ENCODE measurements around the gene KIF26B.
"Not testable (repeated sequence)": the region's sequence is repeated elsewhere in the genome, so short reads cannot be mapped to it uniquely, and the experiment has no call there.

Gene KIF26B

GRCh38 chr1:245121523-245121922 is 33.3 kb upstream of the KIF26B start:
- no peak for DNase-seq (ENCODE audit: low spot score in 2 of 2)
- no peak overlapping the region for H3K4me3 Mint-ChIP-seq
- no peaks in the 10 kb centered on the region for H3K9me3 Mint-ChIP-seq
- ATAC-seq (replicated peaks; ENCODE audit: extremely low read depth, poor library complexity, severe bottlenecking) = no peak
- H3K4me1 Mint-ChIP-seq = no peaks in the 10 kb centered on the region
- H3K27ac Mint-ChIP-seq (ENCODE audit: low read depth) = no peak overlapping the region
- peaks cover 2% of the 10 kb centered on the region for H3K36me3 Mint-ChIP-seq (ENCODE audit: insufficient read depth)
- peaks cover 23% of the 10 kb centered on the region for H3K27me3 Mint-ChIP-seq

DNA sequence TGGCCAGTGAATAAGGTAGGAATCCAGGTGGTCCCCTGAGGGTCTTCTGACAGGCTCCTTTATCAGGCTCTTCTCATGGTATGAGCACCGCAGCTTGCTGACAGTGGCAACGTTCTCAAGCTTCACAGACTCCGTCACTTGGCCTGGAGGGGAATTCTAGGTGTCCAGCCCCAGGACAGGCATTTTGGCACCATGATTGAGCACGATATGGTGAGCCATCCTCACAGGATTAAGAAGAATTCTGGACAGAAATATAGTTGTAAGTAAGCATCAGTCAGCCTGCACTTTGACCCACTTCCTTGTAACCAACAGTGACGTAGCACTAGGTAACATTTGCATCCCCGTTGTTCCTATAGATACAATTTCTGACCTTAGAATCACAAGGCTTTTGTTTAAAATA is 30.5 kb upstream of the KIF26B start:
- Mint-ChIP-seq H3K27me3 (peaks cover 42% of the 10 kb centered on the region), H3K4me1 (no peaks in the 10 kb centered on the region), H3K9me3 (no peaks in the 10 kb centered on the region), H3K4me3 (no peak overlapping the region), H3K27ac (ENCODE audit: low read depth) (no peak overlapping the region), H3K36me3 (ENCODE audit: insufficient read depth) (peaks cover 2% of the 10 kb centered on the region)
- ATAC-seq (replicated peaks; ENCODE audit: extremely low read depth, poor library complexity, severe bottlenecking) = no peak
- no peak for DNase-seq (ENCODE audit: low spot score in 2 of 2)

DNA sequence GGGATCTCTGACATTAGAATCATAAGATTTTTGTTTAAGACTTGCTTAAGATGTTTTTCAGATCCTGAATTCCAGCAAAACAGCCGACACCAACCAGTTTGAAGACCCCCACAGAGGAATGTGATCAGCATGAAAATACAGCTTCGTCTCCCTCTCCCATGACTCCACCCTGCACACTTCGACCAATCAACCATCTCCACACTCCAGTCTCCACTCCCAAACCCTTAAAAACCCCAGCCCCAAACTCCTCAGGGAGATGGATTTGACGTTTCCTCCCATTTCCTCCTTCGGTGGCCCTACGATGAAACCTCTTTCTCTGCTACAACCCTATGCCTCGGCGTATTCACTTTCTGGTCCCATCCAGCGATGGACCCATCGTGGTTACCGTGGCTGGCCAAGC is 30.1 kb upstream of the KIF26B start:
- Mint-ChIP-seq H3K4me1 (no peaks in the 10 kb centered on the region), H3K9me3 (no peaks in the 10 kb centered on the region), H3K4me3 (no peak overlapping the region), H3K27me3 (peaks cover 46% of the 10 kb centered on the region), H3K27ac (ENCODE audit: low read depth) (no peak overlapping the region), H3K36me3 (ENCODE audit: insufficient read depth) (peaks cover 2% of the 10 kb centered on the region)
- ATAC-seq (replicated peaks; ENCODE audit: extremely low read depth, poor library complexity, severe bottlenecking) = no peak
- no peak for DNase-seq (ENCODE audit: low spot score in 2 of 2)

- ATAC-seq (replicated peaks; ENCODE audit: extremely low read depth, poor library complexity, severe bottlenecking) (no peak), DNase-seq (ENCODE audit: low spot score in 2 of 2) (no peak)
- Mint-ChIP-seq H3K27ac (ENCODE audit: low read depth) (no peak overlapping the region), H3K36me3 (ENCODE audit: insufficient read depth) (peaks cover 2% of the 10 kb centered on the region), H3K27me3 (peaks cover 65% of the 10 kb centered on the region), H3K4me1 (no peaks in the 10 kb centered on the region), H3K4me3 (no peak overlapping the region), H3K9me3 (no peaks in the 10 kb centered on the region)
These were observed 28.3 kb upstream of the KIF26B start for GRCh38 chr1:245126530-245126929.

DNA sequence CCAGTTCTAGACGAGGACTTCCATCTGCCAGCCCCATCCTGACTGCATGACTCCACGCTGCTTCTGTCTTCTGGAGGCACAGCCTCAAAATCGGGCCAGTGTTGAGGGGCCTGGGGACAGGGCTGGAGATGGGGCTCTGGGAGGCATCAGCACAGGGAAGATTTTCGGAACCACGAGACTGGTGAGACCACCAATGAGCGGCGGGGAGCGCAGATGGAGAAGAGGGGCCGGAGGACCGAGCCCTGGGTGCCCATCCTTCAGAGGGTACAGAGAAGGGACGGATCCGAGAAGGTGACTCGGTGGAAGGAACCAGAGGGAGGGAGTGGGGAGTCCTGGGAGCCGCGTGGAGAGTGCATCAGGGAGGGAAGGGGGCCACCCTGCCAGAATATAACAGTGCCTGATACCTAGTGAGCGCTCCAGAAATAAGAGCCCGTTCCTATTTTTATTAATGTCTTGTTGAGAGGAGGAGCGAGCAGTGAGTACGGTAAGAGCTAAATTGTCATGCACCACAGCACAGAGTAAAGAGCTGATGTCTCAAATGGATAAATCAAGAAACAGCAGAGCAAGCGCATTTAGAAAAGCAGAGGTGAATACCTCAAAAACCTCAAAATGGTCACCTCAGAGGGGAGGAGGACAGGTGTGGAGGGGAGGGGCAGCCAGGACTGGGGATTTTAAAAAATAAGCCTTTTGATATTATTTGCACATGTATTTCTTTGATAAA is 26.2 kb upstream of the KIF26B start:
- H3K4me1 Mint-ChIP-seq = no peaks in the 10 kb centered on the region
- H3K36me3 Mint-ChIP-seq (ENCODE audit: insufficient read depth) = peaks cover 2% of the 10 kb centered on the region
- DNase-seq (ENCODE audit: low spot score in 2 of 2) (no peak), ATAC-seq (replicated peaks; ENCODE audit: extremely low read depth, poor library complexity, severe bottlenecking) (no peak)
- peaks cover 4% of the 10 kb centered on the region for H3K9me3 Mint-ChIP-seq
- peaks cover 82% of the 10 kb centered on the region for H3K27me3 Mint-ChIP-seq
- H3K27ac Mint-ChIP-seq (ENCODE audit: low read depth) = no peak overlapping the region
- H3K4me3 Mint-ChIP-seq = no peak overlapping the region

- ATAC-seq (replicated peaks; ENCODE audit: extremely low read depth, poor library complexity, severe bottlenecking) = no peak
These were observed 25.2 kb upstream of the KIF26B start for GRCh38 chr1:245129319-245130240.

DNA sequence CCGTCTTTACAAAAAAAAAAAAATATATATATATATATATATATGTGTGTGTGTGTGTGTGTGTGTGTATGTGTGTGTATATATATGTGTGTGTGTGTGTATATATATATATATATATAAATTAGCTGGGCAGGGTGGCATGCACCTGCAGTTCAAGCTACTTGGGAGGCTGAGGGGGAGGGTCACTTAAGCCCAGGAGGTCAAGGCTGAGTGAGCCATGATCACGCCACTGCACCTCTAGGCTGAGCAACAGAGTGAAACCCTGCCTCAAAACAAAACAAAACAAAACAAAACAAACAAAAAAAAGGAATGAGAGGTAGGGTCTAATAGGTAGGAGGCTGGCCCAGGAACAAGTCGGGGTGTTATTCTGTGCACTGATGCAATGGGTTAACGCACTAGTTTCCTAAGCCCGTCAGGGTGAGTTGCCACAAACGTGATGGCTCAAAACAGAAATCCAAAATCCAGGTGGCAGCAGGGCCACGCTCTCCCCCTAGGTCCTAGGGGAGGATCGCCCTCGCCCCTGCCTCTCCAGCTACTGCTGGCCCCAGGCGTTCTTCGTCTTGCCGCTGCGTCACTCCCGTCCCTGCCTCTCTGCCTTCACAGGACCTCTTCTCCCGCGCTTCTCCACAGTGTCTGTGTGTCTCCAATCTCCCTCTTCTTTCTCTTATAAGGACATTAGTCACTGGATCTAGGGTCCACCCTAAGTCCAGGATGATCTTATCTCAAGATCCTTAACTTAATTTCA is 24.3 kb upstream of the KIF26B start:
- peaks cover 72% of the 10 kb centered on the region for H3K27me3 Mint-ChIP-seq
- H3K9me3 Mint-ChIP-seq; H3K4me3 Mint-ChIP-seq; H3K27ac Mint-ChIP-seq (ENCODE audit: low read depth); ATAC-seq (replicated peaks; ENCODE audit: extremely low read depth, poor library complexity, severe bottlenecking); H3K4me1 Mint-ChIP-seq; H3K36me3 Mint-ChIP-seq (ENCODE audit: insufficient read depth); DNase-seq (ENCODE audit: low spot score in 2 of 2): not testable (repeated sequence)

More at GRCh38 chr1:245129319-245130240, 25.2 kb upstream of the KIF26B start:
- peaks cover 4% of the 10 kb centered on the region for H3K9me3 Mint-ChIP-seq
- H3K27ac Mint-ChIP-seq (ENCODE audit: low read depth) = no peak overlapping the region
- H3K4me1 Mint-ChIP-seq = no peaks in the 10 kb centered on the region
- peaks cover 80% of the 10 kb centered on the region for H3K27me3 Mint-ChIP-seq
- H3K4me3 Mint-ChIP-seq = no peak overlapping the region
- no peak for DNase-seq (ENCODE audit: low spot score in 2 of 2)
- peaks cover 2% of the 10 kb centered on the region for H3K36me3 Mint-ChIP-seq (ENCODE audit: insufficient read depth)

- peaks cover 71% of the 10 kb centered on the region for H3K27me3 Mint-ChIP-seq
- no peaks in the 10 kb centered on the region for H3K36me3 Mint-ChIP-seq (ENCODE audit: insufficient read depth)
- H3K27ac Mint-ChIP-seq (ENCODE audit: low read depth) = no peak overlapping the region
- DNase-seq (ENCODE audit: low spot score in 2 of 2) (no peak), ATAC-seq (replicated peaks; ENCODE audit: extremely low read depth, poor library complexity, severe bottlenecking) (no peak)
- H3K9me3 Mint-ChIP-seq = peaks cover 4% of the 10 kb centered on the region
- H3K4me3 Mint-ChIP-seq = no peak overlapping the region
- no peaks in the 10 kb centered on the region for H3K4me1 Mint-ChIP-seq
These were observed 23.8 kb upstream of the KIF26B start for GRCh38 chr1:245131026-245131393.

DNA sequence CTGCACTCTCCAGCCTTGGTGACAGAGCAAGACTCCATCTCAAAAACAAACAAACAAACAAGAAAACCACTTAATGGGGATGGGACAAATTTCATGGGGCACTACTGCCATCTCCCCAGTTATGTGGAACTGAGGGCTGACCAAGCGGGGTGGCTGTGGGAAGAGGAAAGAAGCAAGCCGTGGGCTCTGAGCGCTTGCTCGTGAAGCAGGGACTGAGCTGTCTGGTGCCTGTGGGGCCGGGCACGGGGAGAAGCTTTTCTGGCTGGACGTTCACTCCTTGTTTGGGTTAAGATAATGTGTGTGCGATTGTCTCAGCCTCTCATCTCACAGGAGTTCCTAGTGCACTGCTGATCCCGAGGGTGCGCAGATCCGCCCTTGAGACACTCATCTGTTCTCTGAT is 22.0 kb upstream of the KIF26B start:
- no peak overlapping the region for H3K27ac Mint-ChIP-seq (ENCODE audit: low read depth)
- H3K9me3 Mint-ChIP-seq = peaks cover 4% of the 10 kb centered on the region
- DNase-seq (ENCODE audit: low spot score in 2 of 2) (no peak), ATAC-seq (replicated peaks; ENCODE audit: extremely low read depth, poor library complexity, severe bottlenecking) (no peak)
- H3K4me3 Mint-ChIP-seq = no peak overlapping the region
- no peaks in the 10 kb centered on the region for H3K36me3 Mint-ChIP-seq (ENCODE audit: insufficient read depth)
- H3K4me1 Mint-ChIP-seq = no peaks in the 10 kb centered on the region
- H3K27me3 Mint-ChIP-seq = peaks cover 75% of the 10 kb centered on the region

DNA sequence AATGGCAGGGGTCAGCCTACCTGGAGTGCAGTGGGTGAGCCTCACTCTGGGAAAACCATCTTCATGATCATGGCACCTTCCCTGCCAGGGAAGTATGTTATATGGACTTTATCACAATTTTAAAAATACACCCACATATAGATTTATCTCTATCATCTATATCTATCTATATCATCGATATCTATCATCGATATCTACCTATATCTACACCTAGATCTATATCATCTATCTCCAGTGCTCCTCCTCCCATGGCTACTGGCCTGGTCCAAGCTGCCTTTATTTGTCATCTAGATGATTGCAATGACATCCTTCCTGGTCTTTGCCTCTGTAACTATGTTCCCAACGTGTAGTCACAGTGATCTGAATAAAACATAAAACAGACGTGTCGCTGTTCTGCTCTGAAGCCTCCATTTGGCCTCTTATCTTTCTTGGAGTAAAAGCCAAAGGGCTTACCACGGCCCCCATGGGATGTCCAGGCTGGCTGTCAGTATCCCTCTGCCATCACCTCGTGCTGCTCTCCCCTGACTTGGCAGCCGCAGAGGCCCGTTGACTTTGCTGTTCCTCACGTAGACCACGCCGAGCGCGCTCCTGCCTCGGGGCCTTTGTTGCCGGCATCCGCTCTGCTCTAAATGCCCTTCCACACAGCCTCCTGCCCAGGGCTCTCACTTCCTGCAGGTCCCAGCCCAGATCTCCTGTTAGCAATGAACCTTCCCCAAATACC is 20.6 kb upstream of the KIF26B start:
- Mint-ChIP-seq H3K4me3 (no peak overlapping the region), H3K4me1 (no peaks in the 10 kb centered on the region), H3K27ac (ENCODE audit: low read depth) (no peak overlapping the region), H3K36me3 (ENCODE audit: insufficient read depth) (no peaks in the 10 kb centered on the region), H3K27me3 (peaks cover 75% of the 10 kb centered on the region), H3K9me3 (peaks cover 4% of the 10 kb centered on the region)
- DNase-seq (ENCODE audit: low spot score in 2 of 2) (no peak), ATAC-seq (replicated peaks; ENCODE audit: extremely low read depth, poor library complexity, severe bottlenecking) (no peak)

GRCh38 chr1:245142171-245142798 is 12.5 kb upstream of the KIF26B start:
- H3K4me3 Mint-ChIP-seq = no peak overlapping the region
- H3K9me3 Mint-ChIP-seq = no peaks in the 10 kb centered on the region
- no peak for ATAC-seq (replicated peaks; ENCODE audit: extremely low read depth, poor library complexity, severe bottlenecking)
- DNase-seq (ENCODE audit: low spot score in 2 of 2) = no peak
- H3K27ac Mint-ChIP-seq (ENCODE audit: low read depth) = no peak overlapping the region
- no peaks in the 10 kb centered on the region for H3K36me3 Mint-ChIP-seq (ENCODE audit: insufficient read depth)
- H3K27me3 Mint-ChIP-seq = peaks cover 40% of the 10 kb centered on the region
- H3K4me1 Mint-ChIP-seq = no peaks in the 10 kb centered on the region

- Mint-ChIP-seq H3K4me1 (no peaks in the 10 kb centered on the region), H3K9me3 (no peaks in the 10 kb centered on the region), H3K27me3 (peaks cover 35% of the 10 kb centered on the region), H3K4me3 (no peak overlapping the region), H3K36me3 (ENCODE audit: insufficient read depth) (no peaks in the 10 kb centered on the region), H3K27ac (ENCODE audit: low read depth) (no peak overlapping the region)
- DNase-seq (ENCODE audit: low spot score in 2 of 2) (no peak), ATAC-seq (replicated peaks; ENCODE audit: extremely low read depth, poor library complexity, severe bottlenecking) (no peak)
These were observed 11.8 kb upstream of the KIF26B start for GRCh38 chr1:245142976-245143375.
